Transverse colon (tissue), 3 donors: Measurements from ENCODE around the gene SNORC.

Experiments used
- CTCF ChIP-seq, 5 experiments: fragments of 200-600 bp in 3 of 5; fragments of 450-650 bp in 2 of 5; sonication (generic) in 3 of 5; IDR thresholded peaks; 1 replicate in 2 of 5; 2 replicates in 3 of 5; pipeline ENCODE4 v1.5.1; 2016 to 2017; ENCODE audit warnings: antibody characterized with exemption in 5 of 5, inconsistent platforms in 3 of 5, mild to moderate bottlenecking in 2 of 5, moderate library complexity in 1 of 5
- POLR2A ChIP-seq: fragments of 450-650 bp; IDR thresholded peaks from one replicate; pipeline ENCODE4 v1.6.1; 2016; ENCODE audit warnings: antibody characterized with exemption, mild to moderate bottlenecking, moderate library complexity

DNA sequence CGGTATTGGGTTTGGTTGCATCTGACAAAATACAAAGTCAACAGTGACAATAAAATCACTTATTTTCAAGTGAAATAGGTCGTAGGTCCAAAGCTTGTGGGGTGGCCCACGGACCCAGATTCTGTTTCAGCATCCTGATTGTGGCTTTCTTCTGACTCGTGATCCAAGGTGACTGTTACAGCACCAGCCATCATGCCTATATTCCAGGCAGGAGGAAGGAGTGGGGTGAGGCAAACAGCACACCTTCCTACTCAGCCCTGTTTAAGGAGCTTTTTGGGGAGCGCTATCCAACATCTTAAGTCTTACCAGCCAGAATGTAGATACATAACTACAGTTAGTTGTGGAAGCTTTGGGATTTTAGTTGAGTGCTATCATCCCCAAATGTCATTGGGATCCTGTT, 8.7 kb upstream of the SNORC start:
- TF ChIP-seq POLR2A: no peak
- TF ChIP-seq CTCF (IDR thresholded peaks at IDR 0.05): no peak
